ENCODE data around the gene TSPAN5. TPM values are rescaled to one million over a fixed set of nuclear protein-coding genes. Genes with fewer than 3 reads are reported as not detected.

The TSPAN5 gene
- polyA plus RNA-seq, 1 donor from 2014 or later: 18.8 TPM

GRCh38 chr4:98517218-98518021 is 141.0 kb downstream of the TSPAN5 start:
- Histone ChIP-seq H3K36me3 (ENCODE audit: insufficient read depth, low read length) (no peaks in the 10 kb centered on the region), H3K27ac (ENCODE audit: low read length) (no peak overlapping the region), H3K9me3 (ENCODE audit: low read length) (no peaks in the 10 kb centered on the region), H3K9me2 (ENCODE audit: insufficient read depth, low read length) (no peaks in the 10 kb centered on the region), H3K4me2 (ENCODE audit: low read length) (no peak overlapping the region), H3F3A (ENCODE audit: insufficient read depth, low read length, poor library complexity, severe bottlenecking) (no peaks in the 10 kb centered on the region), H3K4me3 (ENCODE audit: low read length) (no peak overlapping the region), H3K79me2 (replicated peaks; ENCODE audit: insufficient read depth, low read length) (no peaks in the 10 kb centered on the region), H3K27me3 (ENCODE audit: insufficient read depth, low read depth, low read length) (no peaks in the 10 kb centered on the region), H4K20me1 (ENCODE audit: insufficient read depth) (no peaks in the 10 kb centered on the region), H2AFZ (ENCODE audit: low read depth, low read length) (no peak overlapping the region), H3K9ac (ENCODE audit: low read length) (no peak overlapping the region)
- TF ChIP-seq REST (IDR thresholded peaks at IDR 0.05; ENCODE audit: borderline replicate concordance): no peak
- no peak for TF ChIP-seq EP300 (conservative IDR thresholded peaks at IDR 0.05; ENCODE audit: poor library complexity, severe bottlenecking)
- no peak for TF ChIP-seq CTCF (IDR thresholded peaks at IDR 0.05; ENCODE audit: poor library complexity, severe bottlenecking)
- TF ChIP-seq EZH2 (IDR thresholded peaks at IDR 0.05; ENCODE audit: borderline replicate concordance, insufficient read depth, low read length, poor library complexity, severe bottlenecking): no peak
- no peak for TF ChIP-seq SMC3 (conservative IDR thresholded peaks at IDR 0.05; ENCODE audit: poor library complexity)
- TF ChIP-seq MXI1 (conservative IDR thresholded peaks at IDR 0.05; ENCODE audit: poor library complexity, severe bottlenecking): no peak
- no peak for TF ChIP-seq RAD21 (conservative IDR thresholded peaks at IDR 0.05)
- TF ChIP-seq TAF1 (IDR thresholded peaks at IDR 0.05; ENCODE audit: low read depth): no peak
- no peak for TF ChIP-seq POLR2AphosphoS5 (IDR thresholded peaks at IDR 0.05)

- no peak overlapping the region for H2AFZ ChIP-seq (ENCODE audit: low read depth, low read length)
- H3K79me2 ChIP-seq (replicated peaks; ENCODE audit: insufficient read depth, low read length): no peaks in the 10 kb centered on the region
- H3K36me3 ChIP-seq (ENCODE audit: insufficient read depth, low read length): no peaks in the 10 kb centered on the region
- H3K27ac ChIP-seq (ENCODE audit: low read length): no peak overlapping the region
- H3K4me3 ChIP-seq (ENCODE audit: low read length): no peak overlapping the region
- no peak overlapping the region for H3K9ac ChIP-seq (ENCODE audit: low read length)
- no peak overlapping the region for H3K4me2 ChIP-seq (ENCODE audit: low read length)
- no peaks in the 10 kb centered on the region for H3F3A ChIP-seq (ENCODE audit: insufficient read depth, low read length, poor library complexity, severe bottlenecking)
- H3K9me2 ChIP-seq (ENCODE audit: insufficient read depth, low read length): no peaks in the 10 kb centered on the region
- TF ChIP-seq RAD21 (conservative IDR thresholded peaks at IDR 0.05): no peak
- no peak for TF ChIP-seq CTCF (IDR thresholded peaks at IDR 0.05; ENCODE audit: poor library complexity, severe bottlenecking)
- TF ChIP-seq MXI1 (conservative IDR thresholded peaks at IDR 0.05; ENCODE audit: poor library complexity, severe bottlenecking): no peak
- no peak for TF ChIP-seq SMC3 (conservative IDR thresholded peaks at IDR 0.05; ENCODE audit: poor library complexity)
- no peak for TF ChIP-seq EZH2 (IDR thresholded peaks at IDR 0.05; ENCODE audit: borderline replicate concordance, insufficient read depth, low read length, poor library complexity, severe bottlenecking)
- no peak for TF ChIP-seq TAF1 (IDR thresholded peaks at IDR 0.05; ENCODE audit: low read depth)
- TF ChIP-seq EP300 (conservative IDR thresholded peaks at IDR 0.05; ENCODE audit: poor library complexity, severe bottlenecking): no peak
- no peak for TF ChIP-seq POLR2AphosphoS5 (IDR thresholded peaks at IDR 0.05)
- TF ChIP-seq REST (IDR thresholded peaks at IDR 0.05; ENCODE audit: borderline replicate concordance): no peak
- no peaks in the 10 kb centered on the region for H4K20me1 ChIP-seq (ENCODE audit: insufficient read depth)
- no peaks in the 10 kb centered on the region for H3K9me3 ChIP-seq (ENCODE audit: low read length)
- H3K27me3 ChIP-seq (ENCODE audit: insufficient read depth, low read depth, low read length): no peaks in the 10 kb centered on the region
Measured at GRCh38 chr4:98516441-98517217, 141.8 kb downstream of the TSPAN5 start.

Measured in neural cell (in vitro differentiated cells).